Measurements from ENCODE around the gene C11orf87.

C11orf87 gene

GRCh38 chr11:109435121-109435742, 13.2 kb downstream of the C11orf87 start:
- peak; percentile 33 for DNase-seq (ENCODE audit: low read depth)
- H3K4me3 ChIP-seq (ENCODE audit: low read depth, low read length) = no peak overlapping the region

- H3K4me3 ChIP-seq (ENCODE audit: low read depth, low read length) = no peak overlapping the region
- DNase-seq (ENCODE audit: low read depth) = no peak
Measured at GRCh38 chr11:109439684-109440083, 17.7 kb downstream of the C11orf87 start.

GRCh38 chr11:109443052-109443451, 21.1 kb downstream of the C11orf87 start:
- H3K4me3 ChIP-seq (ENCODE audit: low read depth, low read length) = no peak overlapping the region
- no peak for DNase-seq (ENCODE audit: low read depth)

GRCh38 chr11:109454857-109455256, 32.9 kb downstream of the C11orf87 start:
- DNase-seq (ENCODE audit: low read depth) = no peak

More at GRCh38 chr11:109454857-109455256, 32.9 kb downstream of the C11orf87 start:
- no peak overlapping the region for H3K4me3 ChIP-seq (ENCODE audit: low read depth, low read length)

Measured in skeletal muscle cell (primary cell).